Prostate gland (tissue), 2 donors: ENCODE results near the gene CXCR1.

ENCODE experiments used
- POLR2A ChIP-seq: fragments of 450-650 bp; IDR thresholded peaks from one replicate; pipeline ENCODE4 v1.6.1; 2016; ENCODE audit warnings: antibody characterized with exemption, mild to moderate bottlenecking
- POLR2AphosphoS5 ChIP-seq: sonication (generic); formaldehyde crosslinking; IDR thresholded peaks from one replicate; pipeline ENCODE4 v1.6.1; 2017; ENCODE audit warnings: antibody characterized with exemption
- TF ChIP-seq, protein P1 (sequence below), 4 experiments: fragments of 200-600 bp in 2 of 4; fragments of 450-650 bp in 2 of 4; sonication (generic) in 2 of 4; IDR thresholded peaks; 1 replicate in 3 of 4; 2 replicates in 1 of 4; pipeline ENCODE4 v1.5.1; 2016 to 2019; ENCODE audit warnings: antibody characterized with exemption in 4 of 4, mild to moderate bottlenecking in 2 of 4, moderate library complexity in 2 of 4

DNA sequence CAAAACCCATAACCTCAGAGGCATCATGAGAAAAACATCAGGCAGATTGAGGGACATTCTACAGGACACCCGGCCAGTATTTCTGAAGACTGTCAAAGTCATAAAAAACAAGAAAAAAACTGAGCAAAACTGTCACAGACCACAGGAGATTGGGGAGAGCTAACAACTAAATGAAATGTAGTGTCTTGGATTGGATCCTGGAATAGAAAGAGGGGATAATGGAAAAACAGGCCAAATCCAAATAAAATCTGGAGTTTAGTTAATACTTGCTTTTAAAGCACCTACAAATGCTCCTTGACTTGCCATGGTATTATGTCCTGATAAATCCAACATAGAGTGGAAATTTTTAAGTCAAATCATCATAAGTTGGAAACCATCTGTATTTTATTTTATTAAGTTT, 17.6 kb upstream of the CXCR1 start:
- TF ChIP-seq, protein P1, sequence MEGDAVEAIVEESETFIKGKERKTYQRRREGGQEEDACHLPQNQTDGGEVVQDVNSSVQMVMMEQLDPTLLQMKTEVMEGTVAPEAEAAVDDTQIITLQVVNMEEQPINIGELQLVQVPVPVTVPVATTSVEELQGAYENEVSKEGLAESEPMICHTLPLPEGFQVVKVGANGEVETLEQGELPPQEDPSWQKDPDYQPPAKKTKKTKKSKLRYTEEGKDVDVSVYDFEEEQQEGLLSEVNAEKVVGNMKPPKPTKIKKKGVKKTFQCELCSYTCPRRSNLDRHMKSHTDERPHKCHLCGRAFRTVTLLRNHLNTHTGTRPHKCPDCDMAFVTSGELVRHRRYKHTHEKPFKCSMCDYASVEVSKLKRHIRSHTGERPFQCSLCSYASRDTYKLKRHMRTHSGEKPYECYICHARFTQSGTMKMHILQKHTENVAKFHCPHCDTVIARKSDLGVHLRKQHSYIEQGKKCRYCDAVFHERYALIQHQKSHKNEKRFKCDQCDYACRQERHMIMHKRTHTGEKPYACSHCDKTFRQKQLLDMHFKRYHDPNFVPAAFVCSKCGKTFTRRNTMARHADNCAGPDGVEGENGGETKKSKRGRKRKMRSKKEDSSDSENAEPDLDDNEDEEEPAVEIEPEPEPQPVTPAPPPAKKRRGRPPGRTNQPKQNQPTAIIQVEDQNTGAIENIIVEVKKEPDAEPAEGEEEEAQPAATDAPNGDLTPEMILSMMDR (IDR thresholded peaks at IDR 0.05): no peak
- TF ChIP-seq POLR2AphosphoS5: no peak
- no peak for TF ChIP-seq POLR2A
